ENCODE data around the gene LRRC45.

DNA sequence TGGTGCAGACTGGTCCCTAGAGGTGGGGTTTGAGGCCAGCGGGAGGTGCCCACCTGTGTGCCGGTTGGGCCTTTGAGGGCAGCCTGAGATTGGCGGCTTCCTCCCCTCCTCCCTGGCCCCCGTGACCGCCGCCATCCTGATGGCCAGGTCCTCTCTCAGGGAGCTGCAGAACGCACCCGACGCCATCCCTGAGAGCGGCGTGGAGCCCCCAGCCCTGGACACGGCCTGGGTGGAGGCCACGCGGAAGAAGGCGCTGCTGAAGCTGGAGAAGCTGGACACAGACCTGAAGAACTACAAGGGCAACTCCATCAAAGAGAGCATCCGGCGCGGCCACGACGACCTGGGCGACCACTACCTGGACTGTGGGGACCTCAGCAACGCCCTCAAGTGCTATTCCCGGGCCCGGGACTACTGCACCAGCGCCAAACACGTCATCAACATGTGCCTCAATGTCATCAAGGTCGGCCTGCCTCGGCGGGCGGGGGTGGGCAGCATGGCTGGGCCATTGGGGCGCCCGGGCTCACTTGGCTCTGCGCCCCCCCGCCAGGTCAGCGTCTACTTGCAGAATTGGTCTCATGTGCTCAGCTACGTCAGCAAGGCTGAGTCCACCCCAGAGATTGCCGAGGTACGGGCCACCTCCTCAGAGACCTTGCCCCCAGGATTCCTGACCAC, 31.4 kb downstream of the LRRC45 start:
- TF ChIP-seq, protein P1, sequence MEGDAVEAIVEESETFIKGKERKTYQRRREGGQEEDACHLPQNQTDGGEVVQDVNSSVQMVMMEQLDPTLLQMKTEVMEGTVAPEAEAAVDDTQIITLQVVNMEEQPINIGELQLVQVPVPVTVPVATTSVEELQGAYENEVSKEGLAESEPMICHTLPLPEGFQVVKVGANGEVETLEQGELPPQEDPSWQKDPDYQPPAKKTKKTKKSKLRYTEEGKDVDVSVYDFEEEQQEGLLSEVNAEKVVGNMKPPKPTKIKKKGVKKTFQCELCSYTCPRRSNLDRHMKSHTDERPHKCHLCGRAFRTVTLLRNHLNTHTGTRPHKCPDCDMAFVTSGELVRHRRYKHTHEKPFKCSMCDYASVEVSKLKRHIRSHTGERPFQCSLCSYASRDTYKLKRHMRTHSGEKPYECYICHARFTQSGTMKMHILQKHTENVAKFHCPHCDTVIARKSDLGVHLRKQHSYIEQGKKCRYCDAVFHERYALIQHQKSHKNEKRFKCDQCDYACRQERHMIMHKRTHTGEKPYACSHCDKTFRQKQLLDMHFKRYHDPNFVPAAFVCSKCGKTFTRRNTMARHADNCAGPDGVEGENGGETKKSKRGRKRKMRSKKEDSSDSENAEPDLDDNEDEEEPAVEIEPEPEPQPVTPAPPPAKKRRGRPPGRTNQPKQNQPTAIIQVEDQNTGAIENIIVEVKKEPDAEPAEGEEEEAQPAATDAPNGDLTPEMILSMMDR (conservative IDR thresholded peaks at IDR 0.05): no peak
- no peak for TF ChIP-seq EZH2 (IDR thresholded peaks at IDR 0.05; ENCODE audit: low read depth)
